HepG2 (cell line): ENCODE measurements around the gene CUL7. TPM values are rescaled to one million over a fixed set of nuclear protein-coding genes. Genes with fewer than 3 reads are reported as not detected.
A peak's percentile ranks its signal among the peaks of the same experiment; 100 is the strongest.

Experiments
- AGO1 ChIP-seq: fragments of 200-400 bp; formaldehyde crosslinking; IDR thresholded peaks from 2 replicates; pipeline ENCODE4 v1.6.1; 2017; ENCODE audit warnings: mild to moderate bottlenecking, low read depth, low read length, moderate library complexity; ENCODE audit not compliant: poor library complexity, severe bottlenecking
- AKAP8 ChIP-seq: sonication (generic); formaldehyde crosslinking; IDR thresholded peaks from 2 replicates; pipeline ENCODE4 v1.5.1; 2020; ENCODE audit warnings: mild to moderate bottlenecking, missing genetic modification reagents
- AKNA ChIP-seq: sonication (generic); formaldehyde crosslinking; IDR thresholded peaks from 2 replicates; pipeline ENCODE4 v1.4.0; 2020; ENCODE audit warnings: missing genetic modification reagents, borderline replicate concordance
- BRD4 ChIP-seq: sonication (generic); formaldehyde crosslinking; IDR thresholded peaks from 2 replicates; pipeline ENCODE4 v1.4.0; 2020; ENCODE audit warnings: missing genetic modification reagents
- CAMTA2 ChIP-seq: sonication (generic); formaldehyde crosslinking; IDR thresholded peaks from 2 replicates; pipeline ENCODE4 v1.4.0; 2020; ENCODE audit warnings: mild to moderate bottlenecking, missing genetic modification reagents, borderline replicate concordance
- CCDC6 ChIP-seq: sonication (generic); formaldehyde crosslinking; IDR thresholded peaks from 2 replicates; pipeline ENCODE4 v1.8.1; 2022; ENCODE audit warnings: mild to moderate bottlenecking, missing genetic modification reagents, moderate library complexity
- FOSL1 ChIP-seq: sonication (generic); formaldehyde crosslinking; IDR thresholded peaks from 2 replicates; pipeline ENCODE4 v1.9.0; 2021; ENCODE audit warnings: missing genetic modification reagents, borderline replicate concordance
- MAF1 ChIP-seq: sonication (generic); formaldehyde crosslinking; IDR thresholded peaks from 2 replicates; pipeline ENCODE4 v1.5.0; 2020; ENCODE audit warnings: missing genetic modification reagents, borderline replicate concordance
- MAFK ChIP-seq, 2 experiments: IDR thresholded peaks in 1 of 2; conservative IDR thresholded peaks in 1 of 2; 2 replicates each; pipeline ENCODE4 v1.6.1; 2011; ENCODE audit warnings: improper control_type of control experiment in 2 of 2, low read length in 2 of 2
- MLXIP ChIP-seq: sonication (generic); formaldehyde crosslinking; IDR thresholded peaks from 2 replicates; pipeline ENCODE4 v1.9.0; 2021; ENCODE audit warnings: missing genetic modification reagents, borderline replicate concordance
- MXD4 ChIP-seq: IDR thresholded peaks from 2 replicates; pipeline ENCODE4 v1.6.1; 2016; ENCODE audit warnings: mild to moderate bottlenecking, missing biosample characterization, missing genetic modification reagents
- POLR2AphosphoS5 ChIP-seq: IDR thresholded peaks from 2 replicates; pipeline ENCODE4 v1.6.1; 2012; ENCODE audit warnings: low read depth, low read length
- RBM22 ChIP-seq: fragments of 200-400 bp; formaldehyde crosslinking; optimal IDR thresholded peaks from 2 replicates; pipeline ENCODE3; 2017; ENCODE audit warnings: mild to moderate bottlenecking, low read length, moderate library complexity
- SP140L ChIP-seq: sonication (generic); formaldehyde crosslinking; IDR thresholded peaks from 2 replicates; pipeline ENCODE4 v1.4.0; 2020; ENCODE audit warnings: missing genetic modification reagents, borderline replicate concordance
- ZNF232 ChIP-seq: sonication (generic); formaldehyde crosslinking; IDR thresholded peaks from 2 replicates; pipeline ENCODE4 v1.4.0; 2020; ENCODE audit warnings: missing genetic modification reagents, borderline replicate concordance
- ZNF260 ChIP-seq: sonication (generic); formaldehyde crosslinking; IDR thresholded peaks from 2 replicates; pipeline ENCODE4 v1.4.0; 2020; ENCODE audit warnings: missing genetic modification reagents, low read depth, mild to moderate bottlenecking, borderline replicate concordance
- ZNF768 ChIP-seq: sonication (generic); formaldehyde crosslinking; IDR thresholded peaks from 2 replicates; pipeline ENCODE4 v1.4.0; 2020; ENCODE audit warnings: missing genetic modification reagents
- polyA plus RNA-seq, 8 experiments: library from polyadenylated mRNA; depleted of rRNA in 3 of 8; stranded (reverse) in 7 of 8; unstranded in 1 of 8; fragments of >200 nt; fragmentation: Illumina TruSeq in 4 of 8; extraction: Trizol in 4 of 8; gene quantifications; 2 replicates each; pipeline versions ENCODE4 v1.2.1 to v1.2.3, GENCODE V29; 2011 to 2016; ENCODE audit warnings: low read depth in 4 of 8, missing spikeins in 1 of 8, mixed read lengths in 1 of 8; ENCODE audit not compliant: insufficient read depth in 1 of 8
- total RNA-seq, 5 experiments: library from RNA; depleted of rRNA; stranded (reverse); fragments of >200 nt; fragmentation: Illumina TruSeq; extraction: Trizol; gene quantifications; 2 replicates each; pipeline ENCODE4 v1.2.3, GENCODE V29; 2016; ENCODE audit warnings: low read depth in 1 of 5
- TF ChIP-seq, protein P1 (sequence below): sonication (generic); formaldehyde crosslinking; IDR thresholded peaks from 2 replicates; pipeline ENCODE4 v1.5.0; 2020; ENCODE audit warnings: mild to moderate bottlenecking, low read depth, missing genetic modification reagents, borderline replicate concordance
- TF ChIP-seq, protein P2 (sequence below): sonication (generic); formaldehyde crosslinking; IDR thresholded peaks from 2 replicates; pipeline ENCODE4 v1.5.0; 2020; ENCODE audit warnings: missing genetic modification reagents, mild to moderate bottlenecking, borderline replicate concordance
- TF ChIP-seq, protein P3 (sequence below): sonication (generic); formaldehyde crosslinking; IDR thresholded peaks from 2 replicates; pipeline ENCODE4 v1.4.0; 2020; ENCODE audit warnings: mild to moderate bottlenecking, missing genetic modification reagents

CUL7 gene
- total and polyA plus RNA-seq, 2 of the 13 experiments (the other 11 are each of a cell fraction or from before 2014, with no cell fraction given): 32.0 to 60.7 TPM

- TF ChIP-seq AKNA (CRISPR knock-in tag): no peak
- TF ChIP-seq, protein P1, sequence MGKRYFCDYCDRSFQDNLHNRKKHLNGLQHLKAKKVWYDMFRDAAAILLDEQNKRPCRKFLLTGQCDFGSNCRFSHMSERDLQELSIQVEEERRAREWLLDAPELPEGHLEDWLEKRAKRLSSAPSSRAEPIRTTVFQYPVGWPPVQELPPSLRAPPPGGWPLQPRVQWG: no peak
- TF ChIP-seq, protein P2, sequence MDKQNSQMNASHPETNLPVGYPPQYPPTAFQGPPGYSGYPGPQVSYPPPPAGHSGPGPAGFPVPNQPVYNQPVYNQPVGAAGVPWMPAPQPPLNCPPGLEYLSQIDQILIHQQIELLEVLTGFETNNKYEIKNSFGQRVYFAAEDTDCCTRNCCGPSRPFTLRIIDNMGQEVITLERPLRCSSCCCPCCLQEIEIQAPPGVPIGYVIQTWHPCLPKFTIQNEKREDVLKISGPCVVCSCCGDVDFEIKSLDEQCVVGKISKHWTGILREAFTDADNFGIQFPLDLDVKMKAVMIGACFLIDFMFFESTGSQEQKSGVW: no peak
- no peak for TF ChIP-seq MAFK (conservative IDR thresholded peaks at IDR 0.05 in 1 of 2, IDR thresholded peaks at IDR 0.05 in 1 of 2; ENCODE audit: low read length in 2 of 2)
- TF ChIP-seq BRD4 (CRISPR knock-in tag): no peak
- TF ChIP-seq AGO1: no peak
- TF ChIP-seq RBM22: no peak
- TF ChIP-seq ZNF232 (CRISPR knock-in tag): no peak
- no peak for TF ChIP-seq CCDC6
- no peak for TF ChIP-seq MAF1 (CRISPR knock-in tag)
- no peak for TF ChIP-seq ZNF260 (CRISPR knock-in tag)
- TF ChIP-seq ZNF768 (CRISPR knock-in tag): no peak
- TF ChIP-seq SP140L: no peak
- TF ChIP-seq CAMTA2 (CRISPR knock-in tag): no peak
- TF ChIP-seq MXD4 (CRISPR knock-in tag): no peak
- TF ChIP-seq, protein P3, sequence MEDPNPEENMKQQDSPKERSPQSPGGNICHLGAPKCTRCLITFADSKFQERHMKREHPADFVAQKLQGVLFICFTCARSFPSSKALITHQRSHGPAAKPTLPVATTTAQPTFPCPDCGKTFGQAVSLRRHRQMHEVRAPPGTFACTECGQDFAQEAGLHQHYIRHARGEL (CRISPR knock-in tag): no peak
- TF ChIP-seq AKAP8 (CRISPR knock-in tag): no peak
- peak; percentile 84 for TF ChIP-seq POLR2AphosphoS5
- TF ChIP-seq FOSL1: no peak
- no peak for TF ChIP-seq MLXIP (CRISPR knock-in tag)
These were observed 40.0 kb upstream of the CUL7 start (continued) for GRCh38 chr6:43093436-43094289.
